Measurements from ENCODE around the gene MED1. TPM values are rescaled to one million over a fixed set of nuclear protein-coding genes. Genes with fewer than 3 reads are reported as not detected.
"Not testable (repeated sequence)": the region's sequence is repeated elsewhere in the genome, so short reads cannot be mapped to it uniquely, and the experiment has no call there.

The MED1 gene
- total and polyA plus RNA-seq, 2 of the 4 experiments (the other 2 are of a cell fraction), result 16.9 to 24.2 TPM

GRCh38 chr17:39479631-39480030 is 28.6 kb upstream of the MED1 start:
- intact Hi-C loops (cut with micrococcal nuclease), result not testable (repeated sequence)

More at GRCh38 chr17:39479631-39480030, 28.6 kb upstream of the MED1 start:
- BruUV-seq (replicated peaks); H2BK20ac ChIP-seq (ENCODE audit: low read depth, low read length); H2AFZ ChIP-seq (replicated peaks; ENCODE audit: low read length, poor library complexity); H3K18ac ChIP-seq (ENCODE audit: low read depth, low read length); H3K4me3 ChIP-seq (ENCODE audit: insufficient read depth, low read depth, low read length); H4K91ac ChIP-seq (ENCODE audit: insufficient read depth, low read depth, low read length); H2BK5ac ChIP-seq (ENCODE audit: low read depth, low read length, poor library complexity, severe bottlenecking); H3K23ac ChIP-seq (ENCODE audit: low read depth, low read length); H3K9ac ChIP-seq (ENCODE audit: low read depth, low read length); H4K8ac ChIP-seq (ENCODE audit: low read depth in 2 of 2, low read length in 2 of 2); H3K4me2 ChIP-seq (ENCODE audit: low read depth, low read length); H3K9me3 ChIP-seq (ENCODE audit: control insufficient read depth, insufficient read depth, low read length); H3K27ac ChIP-seq (ENCODE audit: insufficient read depth, low read length); H3K4ac ChIP-seq (ENCODE audit: low read depth, low read length); H2BK120ac ChIP-seq (ENCODE audit: low read depth, low read length); dilution Hi-C loops (cut with HindIII; ENCODE audit: low sequenced_read_pairs, unreplicated experiment); H2AK9ac ChIP-seq (replicated peaks; ENCODE audit: low read depth, low read length, poor library complexity); in situ Hi-C loops (cut with MboI; ENCODE audit: low sequenced_read_pairs); H2AK5ac ChIP-seq (ENCODE audit: low read depth, low read length); H4K20me1 ChIP-seq (ENCODE audit: insufficient read depth, low read length); H2BK15ac ChIP-seq (ENCODE audit: low read depth, low read length); H3K56ac ChIP-seq (ENCODE audit: extremely low read depth, insufficient read depth, low read length); H3K27me3 ChIP-seq (ENCODE audit: control insufficient read depth, insufficient read depth, low read length); H3K9me1 ChIP-seq (ENCODE audit: insufficient read depth, low read length); DNase-seq; H4K5ac ChIP-seq (ENCODE audit: low read depth, low read length); CTCF ChIA-PET; H3K4me1 ChIP-seq (ENCODE audit: control insufficient read depth, insufficient read depth, low read length); H3K14ac ChIP-seq (replicated peaks; ENCODE audit: low read depth, low read length); ATAC-seq (ENCODE audit: low read depth): not testable (repeated sequence)
- WGBS, 2 experiments (ENCODE audit: extremely low coverage in 2 of 2, insufficient read length in 1 of 2), result 100% methylated on average over 1 of the region's 8 CpGs; no CpG with 5 or more reads in 1 of the 2 experiments
- H3K36me3 ChIP-seq (ENCODE audit: control insufficient read depth, insufficient read depth, low read length), result peaks cover 28% of the 10 kb centered on the region
- POLR2A ChIA-PET (ENCODE audit: unreplicated experiment), result interaction anchor here (0.6 kb wide), 1 partner anchor 31 kb away, joined by 3 read pairs; no protein-coding TSS in a partner anchor
- H3K79me1 ChIP-seq (ENCODE audit: low read depth in 1 of 2, low read length in 2 of 2), result peaks cover 30 to 58% of the 10 kb centered on the region in 2 experiments
